SK-N-SH treated with all-trans-retinoic acid at 6 μM for 48 hours (cell line): ENCODE measurements around the gene ASPN.

ENCODE experiments used
- ATAC-seq: fragments of 200-7000 bp; cut with Tn5 transposase; 3 replicates; pipeline ENCODE4 v1.9.1; 2020; ENCODE audit warnings: mild to moderate bottlenecking, moderate library complexity
- ARNTL ChIP-seq: fragments of 450-650 bp; formaldehyde crosslinking; IDR thresholded peaks from 2 replicates; pipeline ENCODE4 v1.5.0; 2020; ENCODE audit warnings: low read depth, mild to moderate bottlenecking, moderate library complexity, borderline replicate concordance
- BACH2 ChIP-seq: fragments of 250-450 bp; sonication (Bioruptor Pico); IDR thresholded peaks from 2 replicates; pipeline ENCODE4 v1.9.0; 2021; ENCODE audit warnings: mild to moderate bottlenecking, borderline replicate concordance
- CSDC2 ChIP-seq: fragments of 250-450 bp; sonication (Bioruptor Pico); IDR thresholded peaks from 2 replicates; pipeline ENCODE4 v1.5.0; 2020; ENCODE audit warnings: mild to moderate bottlenecking, moderate library complexity
- CSRNP3 ChIP-seq: fragments of 250-450 bp; sonication (Bioruptor Pico); IDR thresholded peaks from 2 replicates; pipeline ENCODE4 v1.5.1; 2021; ENCODE audit warnings: mild to moderate bottlenecking, moderate library complexity
- ESRRG ChIP-seq: fragments of 250-450 bp; sonication (Bioruptor Pico); IDR thresholded peaks from 2 replicates; pipeline ENCODE4 v1.6.1; 2021; ENCODE audit warnings: mild to moderate bottlenecking
- GLIS3 ChIP-seq: fragments of 250-450 bp; sonication (Bioruptor Pico); IDR thresholded peaks from 2 replicates; pipeline ENCODE4 v1.5.0; 2020; ENCODE audit warnings: mild to moderate bottlenecking, moderate library complexity
- ISL1 ChIP-seq: fragments of 250-450 bp; sonication (Bioruptor Pico); IDR thresholded peaks from 2 replicates; pipeline ENCODE4 v2.1.2; 2022; ENCODE audit warnings: mild to moderate bottlenecking, moderate library complexity
- OSR1 ChIP-seq: fragments of 250-450 bp; sonication (Bioruptor Pico); IDR thresholded peaks from 2 replicates; pipeline ENCODE4 v1.8.0; 2022; ENCODE audit warnings: moderate library complexity, mild to moderate bottlenecking, inconsistent platforms
- PPARA ChIP-seq: fragments of 250-450 bp; sonication (Bioruptor Pico); IDR thresholded peaks from 2 replicates; pipeline ENCODE4 v1.5.0; 2020; ENCODE audit warnings: mild to moderate bottlenecking, borderline replicate concordance
- RARB ChIP-seq: fragments of 250-450 bp; sonication (Bioruptor Pico); IDR thresholded peaks from 2 replicates; pipeline ENCODE4 v1.8.0; 2021; ENCODE audit warnings: mild to moderate bottlenecking, moderate library complexity
- SNAI2 ChIP-seq: fragments of 250-450 bp; sonication (Bioruptor Pico); IDR thresholded peaks from 2 replicates; pipeline ENCODE4 v1.5.0; 2020; ENCODE audit warnings: mild to moderate bottlenecking, moderate library complexity
- TOX ChIP-seq: fragments of 250-450 bp; sonication (Bioruptor Pico); IDR thresholded peaks from 2 replicates; pipeline ENCODE4 v1.8.0; 2021; ENCODE audit warnings: mild to moderate bottlenecking, moderate library complexity, borderline replicate concordance
- ZC3H10 ChIP-seq: fragments of 250-450 bp; sonication (Bioruptor Pico); IDR thresholded peaks from 2 replicates; pipeline ENCODE4 v1.5.1; 2021; ENCODE audit warnings: mild to moderate bottlenecking, moderate library complexity
- ZFP30 ChIP-seq: fragments of 450-650 bp; formaldehyde crosslinking; IDR thresholded peaks from 2 replicates; pipeline ENCODE4 v1.5.0; 2022; ENCODE audit warnings: mild to moderate bottlenecking, moderate library complexity
- ZNF565 ChIP-seq: fragments of 450-650 bp; formaldehyde crosslinking; conservative IDR thresholded peaks from 2 replicates; pipeline ENCODE4 v1.5.0; 2020; ENCODE audit warnings: low read depth, mild to moderate bottlenecking, moderate library complexity
- ZNF70 ChIP-seq: fragments of 450-650 bp; formaldehyde crosslinking; IDR thresholded peaks from 2 replicates; pipeline ENCODE4 v1.5.0; 2020; ENCODE audit warnings: mild to moderate bottlenecking, moderate library complexity
- ZNF8 ChIP-seq: fragments of 450-650 bp; formaldehyde crosslinking; IDR thresholded peaks from 2 replicates; pipeline ENCODE4 v1.5.0; 2020; ENCODE audit warnings: mild to moderate bottlenecking, moderate library complexity
- TF ChIP-seq, protein P1 (sequence below): fragments of 250-450 bp; sonication (Bioruptor Pico); IDR thresholded peaks from 2 replicates; pipeline ENCODE4 v1.5.0; 2020; ENCODE audit warnings: mild to moderate bottlenecking, moderate library complexity
- TF ChIP-seq, protein P2 (sequence below): fragments of 250-450 bp; sonication (Bioruptor Pico); IDR thresholded peaks from 2 replicates; pipeline ENCODE4 v1.5.1; 2020; ENCODE audit warnings: low read depth, mild to moderate bottlenecking, moderate library complexity
- TF ChIP-seq, protein P3 (sequence below): fragments of 250-450 bp; sonication (Bioruptor Pico); IDR thresholded peaks from 2 replicates; pipeline ENCODE4 v1.8.0; 2021; ENCODE audit warnings: low read depth, mild to moderate bottlenecking, moderate library complexity, borderline replicate concordance

The ASPN gene

DNA sequence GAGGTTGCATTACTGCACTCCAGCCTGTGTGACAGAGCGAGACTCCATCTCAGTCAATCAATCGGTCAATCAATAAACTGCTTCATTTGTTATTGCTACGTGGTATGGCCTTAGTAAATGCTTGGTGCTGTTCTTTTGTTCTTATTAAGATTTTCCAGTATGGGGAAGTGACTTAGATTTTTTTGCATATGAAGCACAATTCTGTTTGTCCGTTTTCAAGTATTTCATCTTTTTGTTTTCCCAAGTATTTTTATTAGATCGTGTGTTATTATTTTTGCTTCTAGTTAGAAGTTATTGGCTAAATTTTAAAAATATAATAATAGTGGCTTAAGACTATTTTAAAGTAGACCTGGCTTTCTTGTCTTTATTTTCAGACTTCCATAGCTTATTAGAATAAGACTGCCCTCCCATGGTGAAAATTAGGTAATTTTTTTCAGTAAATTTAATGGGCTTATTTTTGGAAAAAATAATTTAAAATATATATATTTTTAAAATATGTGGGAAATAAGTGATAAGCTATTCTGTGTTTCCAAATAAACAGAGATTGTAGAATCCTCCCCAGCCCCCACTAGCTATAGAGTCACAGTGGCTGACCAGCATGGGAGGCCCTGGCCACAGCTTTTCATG is 43.3 kb downstream of the ASPN start (continued):
- TF ChIP-seq, protein P1, sequence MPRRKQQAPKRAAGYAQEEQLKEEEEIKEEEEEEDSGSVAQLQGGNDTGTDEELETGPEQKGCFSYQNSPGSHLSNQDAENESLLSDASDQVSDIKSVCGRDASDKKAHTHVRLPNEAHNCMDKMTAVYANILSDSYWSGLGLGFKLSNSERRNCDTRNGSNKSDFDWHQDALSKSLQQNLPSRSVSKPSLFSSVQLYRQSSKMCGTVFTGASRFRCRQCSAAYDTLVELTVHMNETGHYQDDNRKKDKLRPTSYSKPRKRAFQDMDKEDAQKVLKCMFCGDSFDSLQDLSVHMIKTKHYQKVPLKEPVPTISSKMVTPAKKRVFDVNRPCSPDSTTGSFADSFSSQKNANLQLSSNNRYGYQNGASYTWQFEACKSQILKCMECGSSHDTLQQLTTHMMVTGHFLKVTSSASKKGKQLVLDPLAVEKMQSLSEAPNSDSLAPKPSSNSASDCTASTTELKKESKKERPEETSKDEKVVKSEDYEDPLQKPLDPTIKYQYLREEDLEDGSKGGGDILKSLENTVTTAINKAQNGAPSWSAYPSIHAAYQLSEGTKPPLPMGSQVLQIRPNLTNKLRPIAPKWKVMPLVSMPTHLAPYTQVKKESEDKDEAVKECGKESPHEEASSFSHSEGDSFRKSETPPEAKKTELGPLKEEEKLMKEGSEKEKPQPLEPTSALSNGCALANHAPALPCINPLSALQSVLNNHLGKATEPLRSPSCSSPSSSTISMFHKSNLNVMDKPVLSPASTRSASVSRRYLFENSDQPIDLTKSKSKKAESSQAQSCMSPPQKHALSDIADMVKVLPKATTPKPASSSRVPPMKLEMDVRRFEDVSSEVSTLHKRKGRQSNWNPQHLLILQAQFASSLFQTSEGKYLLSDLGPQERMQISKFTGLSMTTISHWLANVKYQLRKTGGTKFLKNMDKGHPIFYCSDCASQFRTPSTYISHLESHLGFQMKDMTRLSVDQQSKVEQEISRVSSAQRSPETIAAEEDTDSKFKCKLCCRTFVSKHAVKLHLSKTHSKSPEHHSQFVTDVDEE (CRISPR knock-in tag), result no peak
- TF ChIP-seq SNAI2 (CRISPR knock-in tag), result no peak
- no peak for TF ChIP-seq ISL1 (CRISPR knock-in tag)

GRCh38 chr9:92435263-92435662 is 47.0 kb downstream of the ASPN start:
- no peak for ATAC-seq
- TF ChIP-seq CSDC2 (CRISPR knock-in tag) (no peak), ZNF565 (CRISPR knock-in tag) (no peak), ESRRG (no peak), CSRNP3 (CRISPR knock-in tag) (no peak), GLIS3 (CRISPR knock-in tag) (no peak), ZNF70 (CRISPR knock-in tag) (no peak), ISL1 (CRISPR knock-in tag) (no peak), ZFP30 (CRISPR knock-in tag) (no peak), OSR1 (no peak), PPARA (CRISPR knock-in tag) (no peak), ARNTL (CRISPR knock-in tag) (no peak), RARB (CRISPR knock-in tag) (no peak), ZNF8 (CRISPR knock-in tag) (no peak), TOX (CRISPR knock-in tag) (no peak), BACH2 (CRISPR knock-in tag) (no peak)
- TF ChIP-seq, protein P1 (CRISPR knock-in tag), result no peak
- TF ChIP-seq, protein P2, sequence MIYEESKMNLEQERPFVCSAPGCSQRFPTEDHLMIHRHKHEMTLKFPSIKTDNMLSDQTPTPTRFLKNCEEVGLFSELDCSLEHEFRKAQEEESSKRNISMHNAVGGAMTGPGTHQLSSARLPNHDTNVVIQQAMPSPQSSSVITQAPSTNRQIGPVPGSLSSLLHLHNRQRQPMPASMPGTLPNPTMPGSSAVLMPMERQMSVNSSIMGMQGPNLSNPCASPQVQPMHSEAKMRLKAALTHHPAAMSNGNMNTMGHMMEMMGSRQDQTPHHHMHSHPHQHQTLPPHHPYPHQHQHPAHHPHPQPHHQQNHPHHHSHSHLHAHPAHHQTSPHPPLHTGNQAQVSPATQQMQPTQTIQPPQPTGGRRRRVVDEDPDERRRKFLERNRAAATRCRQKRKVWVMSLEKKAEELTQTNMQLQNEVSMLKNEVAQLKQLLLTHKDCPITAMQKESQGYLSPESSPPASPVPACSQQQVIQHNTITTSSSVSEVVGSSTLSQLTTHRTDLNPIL (CRISPR knock-in tag), result no peak
- TF ChIP-seq, protein P3, sequence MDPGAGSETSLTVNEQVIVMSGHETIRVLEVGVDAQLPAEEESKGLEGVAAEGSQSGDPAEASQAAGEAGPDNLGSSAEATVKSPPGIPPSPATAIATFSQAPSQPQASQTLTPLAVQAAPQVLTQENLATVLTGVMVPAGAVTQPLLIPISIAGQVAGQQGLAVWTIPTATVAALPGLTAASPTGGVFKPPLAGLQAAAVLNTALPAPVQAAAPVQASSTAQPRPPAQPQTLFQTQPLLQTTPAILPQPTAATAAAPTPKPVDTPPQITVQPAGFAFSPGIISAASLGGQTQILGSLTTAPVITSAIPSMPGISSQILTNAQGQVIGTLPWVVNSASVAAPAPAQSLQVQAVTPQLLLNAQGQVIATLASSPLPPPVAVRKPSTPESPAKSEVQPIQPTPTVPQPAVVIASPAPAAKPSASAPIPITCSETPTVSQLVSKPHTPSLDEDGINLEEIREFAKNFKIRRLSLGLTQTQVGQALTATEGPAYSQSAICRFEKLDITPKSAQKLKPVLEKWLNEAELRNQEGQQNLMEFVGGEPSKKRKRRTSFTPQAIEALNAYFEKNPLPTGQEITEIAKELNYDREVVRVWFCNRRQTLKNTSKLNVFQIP (CRISPR knock-in tag), result no peak

GRCh38 chr9:92432972-92433548 is 49.2 kb downstream of the ASPN start:
- ATAC-seq, result no peak
- no peak for TF ChIP-seq ZC3H10
- TF ChIP-seq GLIS3 (CRISPR knock-in tag), result no peak
- no peak for TF ChIP-seq CSRNP3 (CRISPR knock-in tag)
- TF ChIP-seq, protein P1 (CRISPR knock-in tag), result no peak
- no peak for TF ChIP-seq ZNF8 (CRISPR knock-in tag)
- TF ChIP-seq ISL1 (CRISPR knock-in tag), result no peak
- TF ChIP-seq TOX (CRISPR knock-in tag), result no peak
- TF ChIP-seq CSDC2 (CRISPR knock-in tag), result no peak
- TF ChIP-seq ARNTL (CRISPR knock-in tag), result no peak
- TF ChIP-seq PPARA (CRISPR knock-in tag), result no peak
